AG04450 (cell line): ENCODE results near the gene IL10. TPM values are rescaled to one million over a fixed set of nuclear protein-coding genes. Genes with fewer than 3 reads are reported as not detected.
"Not testable (repeated sequence)": the region's sequence is repeated elsewhere in the genome, so short reads cannot be mapped to it uniquely, and the experiment has no call there.

Experiments
- CTCF ChIA-PET: fragments of 300-600, 350-600 bp; formaldehyde crosslinking; extraction: SDS; loops from one replicate; lab custom pipeline; 2022; ENCODE audit warnings: antibody characterized with exemption, inconsistent platforms; lab: Charles Lee
- POLR2A ChIA-PET: fragments of 350-600 bp; formaldehyde crosslinking; extraction: SDS; loops from one replicate; lab custom pipeline; 2021; ENCODE audit warnings: antibody characterized with exemption, inconsistent platforms; lab: Yijun Ruan, JAX
- DNase-seq: peaks from one replicate; pipeline ENCODE4 v3.0.0-alpha.2; 2011; ENCODE audit warnings: low read depth, low spot score
- H3K27ac ChIP-seq: one replicate; pipeline ENCODE4 v1.5.1; 2012; ENCODE audit warnings: low read depth, low read length, control low read depth
- H3K27me3 ChIP-seq: one replicate; pipeline ENCODE4 v1.6.0; 2012; ENCODE audit warnings: low read length; ENCODE audit not compliant: control insufficient read depth, insufficient read depth
- H3K4me3 ChIP-seq: 2 replicates; pipeline ENCODE4 v1.5.1; 2011; ENCODE audit warnings: mild to moderate bottlenecking, low read depth, low read length, control low read depth
- H3K9me3 ChIP-seq: 2 replicates; pipeline ENCODE4 v1.5.1; 2012; ENCODE audit warnings: low read length; ENCODE audit not compliant: control insufficient read depth, insufficient read depth
- polyA plus RNA-seq: library from polyadenylated mRNA; depleted of rRNA; stranded (reverse); fragments of >200 nt; gene quantifications from 2 replicates; pipeline ENCODE4 v1.2.3, GENCODE V29; 2011
- TF ChIP-seq, protein P1 (sequence below): IDR thresholded peaks from 2 replicates; pipeline ENCODE4 v1.5.1; 2011; ENCODE audit warnings: low read depth, low read length, control low read depth, inconsistent platforms

The IL10 gene
- polyA plus RNA-seq, 1 experiment = not detected

GRCh38 chr1:206783506-206783905, 11.2 kb upstream of the IL10 start:
- Histone ChIP-seq H3K9me3 (no peaks in the 10 kb centered on the region), H3K27me3 (no peaks in the 10 kb centered on the region), H3K27ac (no peak overlapping the region), H3K4me3 (no peak overlapping the region)
- POLR2A ChIA-PET = no interaction called here
- CTCF ChIA-PET = interaction anchor here (1.0 kb wide), 1 partner anchor 121 kb away, joined by 3 read pairs; no protein-coding TSS in a partner anchor
- no peak for DNase-seq
- TF ChIP-seq, protein P1, sequence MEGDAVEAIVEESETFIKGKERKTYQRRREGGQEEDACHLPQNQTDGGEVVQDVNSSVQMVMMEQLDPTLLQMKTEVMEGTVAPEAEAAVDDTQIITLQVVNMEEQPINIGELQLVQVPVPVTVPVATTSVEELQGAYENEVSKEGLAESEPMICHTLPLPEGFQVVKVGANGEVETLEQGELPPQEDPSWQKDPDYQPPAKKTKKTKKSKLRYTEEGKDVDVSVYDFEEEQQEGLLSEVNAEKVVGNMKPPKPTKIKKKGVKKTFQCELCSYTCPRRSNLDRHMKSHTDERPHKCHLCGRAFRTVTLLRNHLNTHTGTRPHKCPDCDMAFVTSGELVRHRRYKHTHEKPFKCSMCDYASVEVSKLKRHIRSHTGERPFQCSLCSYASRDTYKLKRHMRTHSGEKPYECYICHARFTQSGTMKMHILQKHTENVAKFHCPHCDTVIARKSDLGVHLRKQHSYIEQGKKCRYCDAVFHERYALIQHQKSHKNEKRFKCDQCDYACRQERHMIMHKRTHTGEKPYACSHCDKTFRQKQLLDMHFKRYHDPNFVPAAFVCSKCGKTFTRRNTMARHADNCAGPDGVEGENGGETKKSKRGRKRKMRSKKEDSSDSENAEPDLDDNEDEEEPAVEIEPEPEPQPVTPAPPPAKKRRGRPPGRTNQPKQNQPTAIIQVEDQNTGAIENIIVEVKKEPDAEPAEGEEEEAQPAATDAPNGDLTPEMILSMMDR = no peak

GRCh38 chr1:206782448-206782847, 10.2 kb upstream of the IL10 start:
- H3K4me3 ChIP-seq = no peak overlapping the region
- TF ChIP-seq, protein P1 = no peak
- no peak overlapping the region for H3K27ac ChIP-seq
- POLR2A ChIA-PET = no interaction called here
- H3K9me3 ChIP-seq = no peaks in the 10 kb centered on the region
- CTCF ChIA-PET = no interaction called here
- peaks cover 3% of the 10 kb centered on the region for H3K27me3 ChIP-seq
- DNase-seq = no peak

DNA sequence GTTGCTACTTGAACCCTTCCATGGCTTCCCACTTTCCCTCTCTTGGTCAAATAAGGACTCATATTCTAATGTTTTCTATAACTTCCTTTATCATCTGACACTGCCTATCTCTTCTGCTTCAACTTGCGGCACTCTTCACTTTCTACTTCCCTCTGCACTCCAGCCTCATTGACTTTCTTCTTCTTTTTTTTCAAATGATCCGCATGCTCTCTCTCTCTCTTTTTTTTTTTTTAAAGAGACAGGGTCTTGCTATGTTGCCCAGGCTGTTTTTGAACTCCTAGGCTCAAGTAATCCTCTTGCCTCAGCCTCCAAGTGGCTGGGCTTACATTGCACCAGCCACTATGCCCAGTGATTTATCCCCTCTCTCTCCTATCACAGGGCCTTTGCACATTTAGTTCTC, 7.3 kb upstream of the IL10 start:
- ChIA-PET CTCF (no interaction called here), POLR2A (no interaction called here)
- TF ChIP-seq, protein P1 = no peak
- Histone ChIP-seq H3K4me3 (no peak overlapping the region), H3K27me3 (peaks cover 5% of the 10 kb centered on the region), H3K9me3 (no peaks in the 10 kb centered on the region), H3K27ac (no peak overlapping the region)
- no peak for DNase-seq

DNA sequence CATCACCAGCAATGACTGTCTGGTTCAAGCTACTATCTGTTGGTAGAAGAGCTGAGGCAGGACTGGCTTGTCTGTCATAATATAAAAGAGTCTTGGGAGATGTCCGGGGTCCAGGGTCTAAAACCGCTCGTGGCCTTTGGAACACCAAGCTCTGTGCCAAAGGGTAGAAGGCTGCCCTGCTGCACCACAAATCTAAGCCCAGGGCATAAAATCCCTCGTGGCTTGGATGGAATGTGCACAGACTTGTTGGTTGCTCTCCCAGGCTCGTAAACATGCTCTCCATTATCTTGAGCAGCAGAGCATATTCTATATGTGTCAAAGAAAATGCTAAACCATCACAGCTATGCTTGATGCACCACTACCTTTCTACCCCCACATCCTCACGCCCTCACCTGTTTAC, 6.6 kb upstream of the IL10 start:
- POLR2A ChIA-PET, CTCF ChIA-PET: not testable (repeated sequence)

GRCh38 chr1:206778031-206778430, 5.7 kb upstream of the IL10 start:
- POLR2A ChIA-PET = interaction anchor here (0.7 kb wide), 1 partner anchor 1028 kb away, joined by 7 read pairs; no protein-coding TSS in a partner anchor
- no peak overlapping the region for H3K27ac ChIP-seq
- DNase-seq = no peak
- H3K4me3 ChIP-seq = no peak overlapping the region
- CTCF ChIA-PET = no interaction called here
- H3K9me3 ChIP-seq = no peaks in the 10 kb centered on the region
- TF ChIP-seq, protein P1 = no peak
- H3K27me3 ChIP-seq = peaks cover 5% of the 10 kb centered on the region

More for the DNA sequence above, 6.6 kb upstream of the IL10 start:
- H3K9me3 ChIP-seq, DNase-seq, H3K27me3 ChIP-seq, H3K4me3 ChIP-seq, H3K27ac ChIP-seq: not testable (repeated sequence)
